Activated naive CD8-positive, alpha-beta T cell treated with anti-CD3 and anti-CD28 coated beads, Interleukin-2, amount 10 ng/mL, durations not matched to agents 7 days and 5 days (primary cell): ENCODE measurements around the gene GAS7. TPM values are rescaled to one million over a fixed set of nuclear protein-coding genes. Genes with fewer than 3 reads are reported as not detected.
"Not testable (repeated sequence)": the region's sequence is repeated elsewhere in the genome, so short reads cannot be mapped to it uniquely, and the experiment has no call there.

Experiments
- ATAC-seq: fragments of 150-1000 bp; cut with Tn5 transposase; one replicate; pipeline ENCODE4 v1.10.0; 2021; ENCODE audit warnings: low read depth, moderate library complexity
- POLR2A ChIA-PET: fragments of 350-600 bp; sonication (Branson Sonifier 250); formaldehyde crosslinking; loops from one replicate; lab custom pipeline; 2021; ENCODE audit warnings: antibody characterized with exemption; lab: Charles Lee
- DNase-seq: peaks from one replicate; pipeline ENCODE4 v3.0.0; 2021
- H3K27ac Mint-ChIP-seq: one replicate; pipeline ENCODE4 v1.8.0; 2022; ENCODE audit warnings: mild to moderate bottlenecking, mixed read lengths
- H3K27me3 Mint-ChIP-seq: one replicate; pipeline ENCODE4 v1.8.0; 2022; ENCODE audit warnings: mild to moderate bottlenecking, moderate library complexity, mixed read lengths
- H3K36me3 Mint-ChIP-seq: one replicate; pipeline ENCODE4 v1.8.0; 2021; ENCODE audit warnings: mild to moderate bottlenecking, mixed read lengths
- H3K4me1 Mint-ChIP-seq: one replicate; pipeline ENCODE4 v1.8.0; 2021; ENCODE audit warnings: mixed read lengths
- H3K4me3 Mint-ChIP-seq: one replicate; pipeline ENCODE4 v1.8.0; 2022; ENCODE audit warnings: mild to moderate bottlenecking, moderate library complexity, mixed read lengths
- H3K9me3 Mint-ChIP-seq: one replicate; pipeline ENCODE4 v1.8.0; 2021; ENCODE audit warnings: mixed read lengths
- total RNA-seq, 2 experiments: library from RNA; stranded (reverse); gene quantifications; one replicate each; pipeline ENCODE4 v1.2.3, GENCODE V29; 2021

GAS7 gene
- total RNA-seq, 2 experiments from 2014 or later, result 2.7 to 2.8 TPM

GRCh38 chr17:10025976-10026901 lies 172.2 kb downstream of the GAS7 start:
- H3K27me3 Mint-ChIP-seq, result no peaks in the 10 kb centered on the region
- DNase-seq, result no peak
- H3K36me3 Mint-ChIP-seq, result no peaks in the 10 kb centered on the region
- no peak overlapping the region for H3K27ac Mint-ChIP-seq
- H3K4me1 Mint-ChIP-seq, result no peaks in the 10 kb centered on the region
- no peaks in the 10 kb centered on the region for H3K9me3 Mint-ChIP-seq
- no peak overlapping the region for H3K4me3 Mint-ChIP-seq
- POLR2A ChIA-PET, result no interaction called here
- no peak for ATAC-seq

- no peak overlapping the region for H3K27ac Mint-ChIP-seq
- no peak for ATAC-seq
- peaks cover 4% of the 10 kb centered on the region for H3K27me3 Mint-ChIP-seq
- H3K36me3 Mint-ChIP-seq, result no peaks in the 10 kb centered on the region
- H3K4me1 Mint-ChIP-seq, result no peaks in the 10 kb centered on the region
- POLR2A ChIA-PET, result no interaction called here
- DNase-seq, result no peak
- no peak overlapping the region for H3K4me3 Mint-ChIP-seq
- no peaks in the 10 kb centered on the region for H3K9me3 Mint-ChIP-seq
Observed at GRCh38 chr17:10025224-10025623, 173.2 kb downstream of the GAS7 start.

GRCh38 chr17:10022416-10022815 lies 176.0 kb downstream of the GAS7 start:
- H3K4me3 Mint-ChIP-seq, result no peak overlapping the region
- DNase-seq (no peak), ATAC-seq (no peak)
- H3K27me3 Mint-ChIP-seq, result peaks cover 4% of the 10 kb centered on the region
- POLR2A ChIA-PET, result no interaction called here
- no peaks in the 10 kb centered on the region for H3K36me3 Mint-ChIP-seq
- no peak overlapping the region for H3K27ac Mint-ChIP-seq
- no peaks in the 10 kb centered on the region for H3K9me3 Mint-ChIP-seq
- no peaks in the 10 kb centered on the region for H3K4me1 Mint-ChIP-seq

GRCh38 chr17:10021272-10021984 lies 177.0 kb downstream of the GAS7 start:
- Mint-ChIP-seq H3K4me1 (no peaks in the 10 kb centered on the region), H3K4me3 (no peak overlapping the region), H3K27me3 (peaks cover 4% of the 10 kb centered on the region), H3K27ac (no peak overlapping the region), H3K9me3 (no peaks in the 10 kb centered on the region), H3K36me3 (no peaks in the 10 kb centered on the region)
- ATAC-seq, result no peak
- no peak for DNase-seq
- POLR2A ChIA-PET, result no interaction called here

GRCh38 chr17:10019941-10020451 lies 178.4 kb downstream of the GAS7 start:
- POLR2A ChIA-PET, result no interaction called here
- DNase-seq (no peak), ATAC-seq (no peak)
- no peak overlapping the region for H3K4me3 Mint-ChIP-seq
- no peak overlapping the region for H3K27ac Mint-ChIP-seq
- peaks cover 4% of the 10 kb centered on the region for H3K27me3 Mint-ChIP-seq
- H3K9me3 Mint-ChIP-seq, result no peaks in the 10 kb centered on the region
- no peaks in the 10 kb centered on the region for H3K36me3 Mint-ChIP-seq
- H3K4me1 Mint-ChIP-seq, result no peaks in the 10 kb centered on the region

- Mint-ChIP-seq H3K4me3 (no peak overlapping the region), H3K27me3 (peaks cover 4% of the 10 kb centered on the region), H3K27ac (no peak overlapping the region), H3K9me3 (no peaks in the 10 kb centered on the region), H3K4me1 (no peaks in the 10 kb centered on the region), H3K36me3 (no peaks in the 10 kb centered on the region)
- no peak for ATAC-seq
- DNase-seq, result no peak
- POLR2A ChIA-PET, result no interaction called here
Observed at GRCh38 chr17:10018461-10018891, 179.9 kb downstream of the GAS7 start.

- H3K4me1 Mint-ChIP-seq, H3K9me3 Mint-ChIP-seq, H3K27ac Mint-ChIP-seq, H3K36me3 Mint-ChIP-seq, POLR2A ChIA-PET, DNase-seq, H3K4me3 Mint-ChIP-seq, H3K27me3 Mint-ChIP-seq, ATAC-seq: not testable (repeated sequence)
Observed at GRCh38 chr17:10016958-10017570, 181.3 kb downstream of the GAS7 start.

GRCh38 chr17:10013365-10014112 lies 184.9 kb downstream of the GAS7 start:
- POLR2A ChIA-PET, result no interaction called here
- DNase-seq, result no peak
- no peak for ATAC-seq
- Mint-ChIP-seq H3K36me3 (no peaks in the 10 kb centered on the region), H3K27me3 (no peaks in the 10 kb centered on the region), H3K9me3 (no peaks in the 10 kb centered on the region), H3K4me1 (no peaks in the 10 kb centered on the region), H3K27ac (no peak overlapping the region), H3K4me3 (no peak overlapping the region)

GRCh38 chr17:10010752-10011151 lies 187.7 kb downstream of the GAS7 start:
- Mint-ChIP-seq H3K27ac (no peak overlapping the region), H3K36me3 (no peaks in the 10 kb centered on the region), H3K9me3 (no peaks in the 10 kb centered on the region), H3K27me3 (no peaks in the 10 kb centered on the region), H3K4me1 (no peaks in the 10 kb centered on the region), H3K4me3 (no peak overlapping the region)
- no peak for DNase-seq
- POLR2A ChIA-PET, result no interaction called here
- no peak for ATAC-seq

GRCh38 chr17:10003705-10004104 lies 194.7 kb downstream of the GAS7 start:
- Mint-ChIP-seq H3K27ac (no peak overlapping the region), H3K36me3 (no peaks in the 10 kb centered on the region), H3K9me3 (peaks cover 1% of the 10 kb centered on the region), H3K4me3 (no peak overlapping the region), H3K27me3 (peaks cover 4% of the 10 kb centered on the region), H3K4me1 (no peaks in the 10 kb centered on the region)
- DNase-seq (no peak), ATAC-seq (no peak)
- POLR2A ChIA-PET, result no interaction called here

GRCh38 chr17:10002567-10003360 lies 195.6 kb downstream of the GAS7 start:
- POLR2A ChIA-PET, ATAC-seq, H3K4me1 Mint-ChIP-seq, DNase-seq, H3K36me3 Mint-ChIP-seq, H3K27me3 Mint-ChIP-seq, H3K4me3 Mint-ChIP-seq, H3K9me3 Mint-ChIP-seq, H3K27ac Mint-ChIP-seq: not testable (repeated sequence)

- POLR2A ChIA-PET, result no interaction called here
- Mint-ChIP-seq H3K4me1 (no peaks in the 10 kb centered on the region), H3K27me3 (peaks cover 4% of the 10 kb centered on the region)
Observed at GRCh38 chr17:10001306-10001873, 197.0 kb downstream of the GAS7 start.

More at GRCh38 chr17:10001306-10001873, 197.0 kb downstream of the GAS7 start:
- Mint-ChIP-seq H3K27ac (no peak overlapping the region), H3K36me3 (no peaks in the 10 kb centered on the region), H3K4me3 (no peak overlapping the region), H3K9me3 (peaks cover 1% of the 10 kb centered on the region)
- DNase-seq, result no peak
- no peak for ATAC-seq
